ENCODE results near the gene MYOZ2.

The MYOZ2 gene

GRCh38 chr4:119135721-119136121, at the start of gene MYOZ2:
MYOZ2 (plus strand) TSS chr4:119135832; CDS start chr4:119136526, 694 bp downstream.
- no peak for DNase-seq (ENCODE audit: low read depth in 2 of 2)

DNA sequence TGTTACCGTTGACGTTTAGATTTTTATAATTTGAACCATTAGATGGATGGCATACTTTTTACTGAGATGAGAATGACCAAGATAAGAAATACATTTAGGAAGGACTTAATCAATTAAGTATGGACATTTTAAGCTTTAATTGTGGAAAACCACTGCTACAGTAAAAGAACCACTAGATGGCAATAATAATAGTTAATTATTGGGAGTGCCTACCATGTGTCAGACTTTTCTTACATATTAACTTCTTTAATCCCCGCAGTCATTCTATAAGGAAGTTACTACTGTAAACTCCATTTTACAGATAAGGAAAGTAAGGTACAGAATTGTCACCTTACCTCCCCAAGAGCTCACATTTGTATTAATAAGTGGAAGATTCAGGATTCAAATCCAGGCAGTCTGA, 48.5 kb upstream of the MYOZ2 start:
- no peak for DNase-seq (ENCODE audit: low read depth in 2 of 2)

DNA sequence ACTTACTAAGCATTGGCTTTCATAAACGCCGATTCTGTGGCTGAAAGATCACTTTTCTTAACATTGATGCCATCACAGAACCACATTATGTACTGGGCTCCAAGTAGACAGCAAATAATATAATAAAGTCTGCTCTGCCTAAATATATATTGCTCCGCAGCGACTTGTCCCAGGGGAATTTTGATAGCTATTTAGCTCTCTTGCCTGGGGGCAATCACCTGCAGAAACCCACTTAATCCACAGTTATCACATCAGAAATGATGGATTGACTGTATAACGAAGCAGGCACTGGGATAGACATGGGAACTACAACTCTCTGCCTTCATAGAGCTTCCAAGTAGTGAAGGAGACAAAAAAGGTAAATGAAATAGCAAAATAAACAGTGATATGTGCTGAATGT, 48.0 kb upstream of the MYOZ2 start:
- DNase-seq (ENCODE audit: low read depth in 2 of 2) = no peak

DNA sequence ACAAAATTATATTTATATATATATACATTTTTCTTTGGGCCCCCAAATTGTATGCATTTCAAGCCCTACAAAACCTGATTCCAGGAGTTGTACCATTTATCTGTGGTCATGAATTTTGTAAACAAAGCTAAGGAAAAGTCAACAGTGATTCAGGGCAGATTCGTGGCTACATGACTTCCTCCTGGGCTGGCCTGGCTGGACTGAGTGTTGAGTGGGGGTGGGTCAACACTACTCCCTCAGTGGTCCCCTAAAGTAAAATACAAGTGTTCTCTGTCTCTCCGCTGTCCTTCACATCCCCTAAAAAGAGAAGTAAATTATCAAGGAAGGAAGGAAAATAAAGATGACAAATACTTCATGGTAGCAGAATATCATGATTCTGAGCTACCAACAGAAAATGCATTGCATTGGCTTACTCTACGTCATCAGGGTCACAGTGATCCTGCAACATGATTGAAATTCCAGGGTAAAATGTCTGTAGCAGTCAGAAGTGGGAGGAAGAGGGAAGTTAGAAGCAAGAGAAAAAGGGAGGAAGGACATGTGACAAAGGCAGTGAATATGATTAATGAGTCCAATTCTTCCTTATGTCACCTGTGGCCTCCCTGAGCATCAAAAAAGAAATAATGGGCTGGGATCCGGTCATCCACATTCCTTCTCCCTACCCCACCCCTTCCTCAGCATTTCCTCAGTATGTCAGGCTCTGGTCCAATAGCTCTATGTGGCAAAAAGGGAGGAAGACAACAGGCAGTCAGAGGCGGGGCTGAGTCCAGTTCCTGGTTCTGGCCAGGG, 42.4 kb upstream of the MYOZ2 start:
- no peak for DNase-seq (ENCODE audit: low read depth in 2 of 2)

- no peak for DNase-seq (ENCODE audit: low read depth in 2 of 2)
Measured at GRCh38 chr4:119097282-119097900, 38.2 kb upstream of the MYOZ2 start.

DNA sequence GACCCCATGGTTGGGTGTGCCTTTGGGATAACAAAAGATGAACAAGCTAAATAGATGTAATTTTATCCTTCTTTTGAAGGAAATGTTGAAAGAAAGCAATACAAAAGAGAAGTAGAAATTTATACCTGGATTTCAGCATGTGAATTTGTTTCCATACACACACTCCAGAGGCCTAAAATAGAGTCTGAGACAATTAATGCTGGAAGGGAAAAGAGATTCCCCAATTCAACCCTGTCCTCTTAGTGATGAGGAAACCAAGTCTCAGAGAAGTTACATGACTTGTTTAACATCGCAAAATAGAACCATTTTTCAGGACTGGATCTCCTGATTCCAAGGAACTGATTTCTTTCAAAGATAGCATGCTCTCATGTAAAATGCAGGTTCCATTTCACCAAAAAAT, 37.3 kb upstream of the MYOZ2 start:
- no peak for DNase-seq (ENCODE audit: low read depth in 2 of 2)

GRCh38 chr4:119099227-119099810, 36.3 kb upstream of the MYOZ2 start:
- no peak for DNase-seq (ENCODE audit: low read depth in 2 of 2)

DNA sequence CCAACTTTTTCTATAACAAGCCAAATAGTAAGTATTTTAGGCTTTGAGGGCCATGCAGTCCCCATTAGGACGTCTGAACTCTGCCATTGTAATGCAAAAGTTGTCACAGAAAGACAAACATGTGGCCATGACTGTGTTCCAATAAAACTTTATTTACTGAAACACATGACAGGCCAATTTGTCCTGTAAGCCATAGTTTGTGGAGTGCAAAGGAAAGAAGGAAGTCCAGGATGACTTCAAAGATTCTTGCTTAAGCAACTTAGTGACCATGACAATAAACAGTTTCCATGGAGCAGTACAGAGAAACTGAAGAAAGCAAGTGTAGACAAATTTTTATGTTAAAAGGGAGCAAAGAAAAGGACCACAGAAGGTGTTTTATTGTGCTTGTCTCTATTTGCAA, 35.0 kb upstream of the MYOZ2 start:
- no peak for DNase-seq (ENCODE audit: low read depth in 2 of 2)

DNA sequence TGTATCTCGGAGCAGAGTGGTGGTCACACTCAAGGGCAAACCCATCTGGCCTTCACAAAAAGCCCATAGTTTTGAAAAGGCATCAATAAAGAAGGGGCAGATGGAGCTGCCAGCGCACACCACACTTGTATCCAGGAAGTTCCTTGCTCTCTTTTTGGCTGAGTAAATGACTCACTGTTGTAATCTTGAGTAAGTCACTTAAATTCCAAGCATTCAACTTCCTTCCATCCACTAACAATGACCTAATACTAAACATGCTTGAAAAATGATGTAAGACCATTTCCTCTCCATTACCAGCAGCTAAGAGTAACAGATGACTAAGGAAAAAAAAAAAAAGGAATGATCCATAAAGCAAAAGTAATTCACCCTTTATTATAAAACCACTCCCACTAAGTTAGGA, 32.4 kb upstream of the MYOZ2 start:
- DNase-seq (ENCODE audit: low read depth in 2 of 2) = no peak

- no peak for DNase-seq (ENCODE audit: low read depth in 2 of 2)
Measured at GRCh38 chr4:119104644-119105273, 30.9 kb upstream of the MYOZ2 start.

GRCh38 chr4:119105605-119106004, 30.0 kb upstream of the MYOZ2 start:
- DNase-seq (ENCODE audit: low read depth in 2 of 2) = no peak

- no peak for DNase-seq (ENCODE audit: low read depth in 2 of 2)
Measured at GRCh38 chr4:119106036-119107000, 29.3 kb upstream of the MYOZ2 start.

DNA sequence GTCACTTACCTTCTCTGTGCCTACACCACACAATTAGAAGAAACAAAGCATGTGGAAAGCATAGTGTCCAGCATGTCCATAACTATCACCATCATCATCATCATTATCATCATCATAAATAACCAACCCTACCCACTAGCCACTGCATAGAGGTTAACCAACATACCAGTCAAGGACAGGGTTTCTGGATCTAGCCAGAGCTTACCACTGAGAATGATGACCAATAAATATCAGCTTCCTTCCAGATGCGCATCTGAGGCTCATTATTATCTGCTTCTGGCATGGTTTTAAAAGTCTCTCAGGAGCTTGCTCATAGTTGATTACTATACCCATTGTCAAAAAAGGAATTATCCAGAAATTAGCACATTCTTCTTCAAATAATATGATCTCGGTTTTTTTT, 25.5 kb upstream of the MYOZ2 start:
- DNase-seq (ENCODE audit: low read depth in 2 of 2) = no peak

DNA sequence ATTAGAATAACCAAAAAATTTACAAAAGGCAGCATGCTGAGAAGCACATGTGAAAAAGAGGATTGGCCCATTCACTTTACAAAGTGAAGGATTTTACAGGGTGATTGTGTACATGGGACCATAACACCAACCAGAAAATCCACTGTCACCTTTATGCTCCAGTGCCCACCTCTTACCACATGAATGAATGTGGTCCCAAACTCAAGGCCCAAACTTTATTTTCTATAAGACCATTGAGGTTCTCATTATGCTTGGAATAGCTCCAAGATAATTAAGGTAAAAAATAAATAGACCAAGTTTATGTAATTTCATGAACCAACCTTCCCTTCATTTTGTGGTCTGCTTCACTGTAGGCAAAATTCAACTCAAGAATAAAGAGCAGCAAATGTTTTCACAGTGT, 24.3 kb upstream of the MYOZ2 start:
- DNase-seq (ENCODE audit: low read depth in 2 of 2) = no peak

- DNase-seq (ENCODE audit: low read depth in 2 of 2) = no peak
Measured at GRCh38 chr4:119113033-119113655, 22.5 kb upstream of the MYOZ2 start.

DNA sequence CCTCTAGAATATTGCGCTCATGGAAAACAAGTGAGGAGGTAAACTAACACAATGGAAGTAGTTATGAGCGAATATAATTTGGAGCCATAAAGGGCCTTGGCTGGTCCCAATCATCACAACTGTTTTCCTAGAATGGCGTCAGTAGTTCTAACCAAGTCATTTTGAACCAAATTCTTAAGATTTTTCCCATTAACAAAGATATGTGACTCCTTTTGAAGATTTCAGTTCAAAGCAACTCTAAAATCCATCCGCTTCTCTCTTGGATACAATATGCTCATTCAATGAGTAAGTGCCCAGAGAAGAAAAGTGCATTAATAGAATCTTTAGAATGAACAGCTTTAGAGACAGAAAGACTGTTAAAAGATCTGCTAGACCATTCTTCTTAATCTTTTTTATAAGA, 19.6 kb upstream of the MYOZ2 start:
- no peak for DNase-seq (ENCODE audit: low read depth in 2 of 2)

- DNase-seq (ENCODE audit: low read depth in 2 of 2) = no peak
Measured at GRCh38 chr4:119116925-119117900, 18.4 kb upstream of the MYOZ2 start.

GRCh38 chr4:119118397-119118796, 17.2 kb upstream of the MYOZ2 start:
- DNase-seq (ENCODE audit: low read depth in 2 of 2) = no peak

- DNase-seq (ENCODE audit: low read depth in 2 of 2) = no peak
Measured at GRCh38 chr4:119124352-119124751, 11.3 kb upstream of the MYOZ2 start.

- no peak for DNase-seq (ENCODE audit: low read depth in 2 of 2)
Measured at GRCh38 chr4:119125931-119126330, 9.7 kb upstream of the MYOZ2 start.

Measured in activated CD4-positive, alpha-beta T cell treated with anti-CD3 and anti-CD28 coated beads for 24 hours (primary cell).